GM18951 (cell line): ENCODE data around the gene LRRN2.

Experiments used
- POLR2A ChIP-seq: IDR thresholded peaks from 4 replicates; pipeline ENCODE4 v1.6.1; 2011; ENCODE audit warnings: mild to moderate bottlenecking; ENCODE audit not compliant: insufficient read length, insufficient read depth; ENCODE audit errors: extremely low read depth
- in situ Hi-C: fragments of 300-500 bp; cut with MboI; formaldehyde crosslinking; loops from one replicate; pipeline ENCODE4 v1.12.0; 2022; ENCODE audit warnings: low sequenced_read_pairs, mixed read lengths, inconsistent platforms; ENCODE audit not compliant: unreplicated experiment

Gene LRRN2

DNA sequence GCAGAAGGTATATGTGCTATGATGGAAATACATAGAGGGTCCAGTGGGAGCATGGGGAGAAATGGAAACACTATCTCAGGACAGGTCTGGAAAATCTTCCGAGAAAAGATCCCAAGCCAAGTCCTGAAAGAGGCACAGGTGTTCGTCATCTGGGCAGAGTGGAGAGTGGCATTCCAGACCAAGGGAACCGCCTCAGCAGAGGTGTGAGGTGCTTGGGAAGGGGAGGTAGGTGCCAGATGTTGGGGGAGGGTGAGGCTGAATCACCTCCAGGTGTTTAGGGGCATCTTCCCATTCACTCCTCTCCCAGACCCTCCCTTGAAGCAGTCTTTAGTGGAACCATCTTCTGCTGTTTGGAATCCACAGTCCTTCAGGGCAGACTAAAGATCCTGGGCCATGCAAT is 23.5 kb upstream of the LRRN2 start:
- in situ Hi-C loops, result no loop called here
- TF ChIP-seq POLR2A, result no peak

DNA sequence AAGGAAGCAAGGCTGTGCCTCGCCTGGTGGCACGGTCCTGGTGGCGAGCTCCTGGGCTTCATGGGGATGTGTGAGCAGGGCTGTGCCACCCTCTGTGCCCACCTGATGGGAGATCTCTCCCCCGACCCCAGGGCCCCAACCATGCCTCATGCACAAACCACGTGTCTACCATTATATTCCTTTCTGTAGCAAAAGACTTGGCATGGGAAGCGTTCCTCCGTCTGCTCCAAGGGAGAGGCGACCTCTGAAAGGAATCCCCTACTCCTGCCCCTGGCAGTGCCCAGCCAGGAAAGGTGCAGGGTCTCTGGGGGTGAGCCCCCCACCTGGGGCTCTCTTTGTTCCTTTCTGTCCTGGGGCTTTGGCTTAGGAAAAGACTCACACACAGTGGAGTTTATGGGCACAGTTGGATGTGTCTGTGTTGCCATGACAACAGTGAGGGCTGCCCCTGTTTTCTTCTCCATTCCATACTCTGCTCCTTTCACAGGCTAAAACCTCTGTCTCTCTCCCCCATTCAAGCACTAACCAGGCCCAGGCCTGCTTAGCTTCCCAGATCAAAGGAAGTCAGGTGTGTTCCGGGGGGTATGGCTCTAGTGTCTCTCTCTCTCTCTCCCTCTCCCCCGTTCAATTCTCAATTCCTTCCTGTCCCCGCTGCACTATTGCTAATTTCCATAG is 21.4 kb upstream of the LRRN2 start:
- in situ Hi-C loops, result no loop called here
- no peak for TF ChIP-seq POLR2A

DNA sequence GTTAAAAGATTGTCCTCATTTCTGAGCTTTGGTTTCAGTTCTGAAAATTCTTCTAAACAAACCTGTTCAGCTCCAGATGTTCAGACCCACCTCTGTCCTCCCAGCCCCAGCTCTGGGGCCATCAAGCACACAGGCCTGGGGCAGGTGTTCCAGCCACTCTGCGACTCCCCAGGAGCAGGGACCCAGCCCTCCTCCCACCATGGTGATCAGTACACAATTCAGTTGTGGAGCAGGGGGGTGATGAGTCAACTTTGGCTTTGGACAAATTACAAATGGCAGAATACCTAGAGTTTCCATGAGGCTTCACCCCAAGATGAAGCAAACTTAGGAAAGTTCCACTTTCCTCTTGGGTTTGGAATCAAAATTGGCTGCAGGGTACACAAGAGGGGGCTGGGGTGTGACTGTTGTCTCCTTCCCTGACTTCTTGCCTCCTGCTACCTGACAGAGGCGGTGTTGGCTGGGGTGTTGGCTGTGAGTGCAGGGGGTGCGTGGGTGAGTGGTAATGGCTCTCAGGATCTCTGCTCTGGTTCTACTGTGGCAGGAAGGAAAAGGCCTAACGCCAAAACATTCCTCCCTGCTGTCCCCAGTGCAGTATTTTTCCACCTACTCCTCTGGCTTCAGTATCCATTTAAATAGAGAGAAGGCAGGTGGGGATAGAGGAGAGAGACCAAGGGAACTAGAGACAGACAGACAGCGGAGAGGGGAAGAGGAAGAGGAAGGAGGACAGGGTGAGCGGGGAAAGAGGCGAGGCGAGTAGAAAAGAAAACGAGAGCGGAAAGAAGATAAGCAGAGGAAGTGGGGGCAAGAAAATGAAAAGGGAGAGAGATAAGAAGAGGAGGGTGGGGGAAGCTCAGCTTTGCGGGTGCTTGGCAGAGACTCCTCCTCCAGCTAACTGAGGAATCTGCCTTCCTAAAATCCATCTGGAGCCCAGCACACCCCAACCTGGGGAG is 20.6 kb upstream of the LRRN2 start:
- in situ Hi-C loops, result no loop called here

DNA sequence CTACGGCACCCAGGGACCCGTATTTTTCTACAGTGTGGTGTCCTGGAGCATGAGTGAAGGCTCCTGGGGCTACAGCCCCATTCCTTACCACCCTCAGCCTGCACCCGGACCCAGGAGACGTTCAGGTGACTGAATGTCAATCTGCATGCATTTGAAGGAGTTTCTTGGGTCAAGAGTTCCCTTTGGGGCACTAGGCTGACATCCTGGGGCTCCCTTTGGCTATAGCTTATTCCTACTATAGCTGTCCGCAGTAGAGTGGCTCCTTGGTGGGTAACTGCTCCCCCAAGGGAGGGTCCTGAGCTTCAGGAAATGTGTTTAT is 19.9 kb upstream of the LRRN2 start:
- in situ Hi-C loops, result no loop called here
- TF ChIP-seq POLR2A, result no peak

More for the DNA sequence above, 20.6 kb upstream of the LRRN2 start:
- no peak for TF ChIP-seq POLR2A

DNA sequence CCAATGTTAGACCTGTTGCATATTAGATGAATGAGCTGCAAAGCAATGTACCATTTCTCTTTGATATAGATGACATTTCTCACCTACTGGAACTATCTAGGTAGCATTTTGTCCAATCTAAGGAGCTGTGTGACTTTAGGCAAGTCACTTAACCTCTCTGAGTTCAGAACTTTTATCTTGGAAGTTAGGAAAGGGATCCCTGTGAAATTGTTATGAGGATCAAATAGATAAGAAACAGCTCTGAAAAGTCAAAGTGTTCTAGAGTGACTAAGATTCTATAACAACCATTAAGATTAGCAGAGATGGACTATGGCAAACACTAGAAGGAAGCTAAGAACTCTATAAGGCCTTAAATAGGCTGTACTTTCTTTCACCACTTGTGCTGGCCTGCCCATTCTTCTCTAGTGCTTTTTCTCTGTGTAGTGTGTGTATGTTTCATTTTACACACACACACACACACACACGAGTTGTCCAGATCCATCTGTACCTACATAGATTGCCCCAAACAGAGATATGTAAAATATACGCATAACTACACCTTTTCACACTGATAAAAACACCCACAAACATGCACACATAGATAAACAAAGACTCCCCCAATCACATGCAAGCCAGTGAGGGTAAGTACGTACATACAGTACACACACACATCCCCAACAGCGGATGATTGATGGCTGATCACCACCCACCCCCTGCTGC is 19.4 kb upstream of the LRRN2 start:
- TF ChIP-seq POLR2A, result no peak
- in situ Hi-C loops, result no loop called here

DNA sequence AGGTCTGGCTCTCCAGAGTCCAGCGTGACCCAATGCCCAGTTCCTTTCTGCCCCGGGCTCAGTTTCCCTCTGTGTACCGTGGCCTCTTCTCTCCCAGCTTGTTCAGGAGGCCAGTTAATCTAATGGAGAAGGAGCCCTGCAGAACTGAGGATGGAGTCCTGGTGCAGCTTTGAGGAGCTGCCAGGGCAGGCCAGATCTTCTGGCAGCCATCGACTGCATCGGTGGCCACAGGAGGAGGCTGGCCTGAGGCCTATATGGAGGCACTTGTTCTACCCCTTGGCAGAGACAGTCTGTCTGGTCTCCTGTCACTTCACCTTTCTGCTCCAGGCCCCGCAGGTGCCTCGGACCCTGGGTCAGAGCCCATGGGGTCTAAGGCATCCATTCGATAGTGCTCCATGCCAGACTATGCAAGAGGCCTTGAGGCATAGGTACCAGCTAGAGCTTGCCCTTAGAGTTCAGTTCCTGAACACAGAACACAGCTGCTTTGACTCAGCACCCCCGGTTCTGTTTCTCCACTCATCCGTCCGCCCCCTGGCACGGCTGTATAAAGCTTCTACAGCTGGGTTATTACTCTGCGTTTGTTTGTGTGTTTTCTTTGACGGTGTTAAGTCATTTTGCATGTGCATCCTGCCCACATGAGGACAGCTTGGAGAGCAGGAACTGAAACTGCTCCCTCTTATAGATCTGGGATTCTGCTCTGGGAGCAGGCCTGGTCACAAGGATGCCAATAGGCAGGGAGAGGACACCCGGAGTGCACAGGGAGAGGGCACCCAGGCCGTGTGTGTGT is 18.5 kb upstream of the LRRN2 start:
- no peak for TF ChIP-seq POLR2A
- in situ Hi-C loops, result no loop called here

DNA sequence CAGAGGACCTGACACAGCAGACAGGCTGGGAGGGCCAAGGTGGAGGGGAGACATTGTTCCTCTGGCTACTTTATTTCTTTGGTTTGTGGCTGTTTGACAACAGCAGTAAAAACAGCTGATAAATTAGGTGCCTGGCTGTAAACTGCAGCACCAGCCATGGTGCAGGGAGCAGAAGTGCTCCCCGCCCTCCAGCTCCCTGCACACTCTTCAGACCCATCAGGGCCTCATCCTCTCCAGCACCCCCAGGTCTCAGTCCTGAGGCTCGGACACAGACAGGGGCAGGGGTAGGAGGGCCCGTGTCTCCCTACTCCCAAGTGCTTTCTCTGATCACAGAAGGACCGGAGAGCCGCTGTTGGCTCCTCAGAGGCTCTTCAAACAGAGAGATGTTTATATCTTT is 17.7 kb upstream of the LRRN2 start:
- no peak for TF ChIP-seq POLR2A
- in situ Hi-C loops, result no loop called here

DNA sequence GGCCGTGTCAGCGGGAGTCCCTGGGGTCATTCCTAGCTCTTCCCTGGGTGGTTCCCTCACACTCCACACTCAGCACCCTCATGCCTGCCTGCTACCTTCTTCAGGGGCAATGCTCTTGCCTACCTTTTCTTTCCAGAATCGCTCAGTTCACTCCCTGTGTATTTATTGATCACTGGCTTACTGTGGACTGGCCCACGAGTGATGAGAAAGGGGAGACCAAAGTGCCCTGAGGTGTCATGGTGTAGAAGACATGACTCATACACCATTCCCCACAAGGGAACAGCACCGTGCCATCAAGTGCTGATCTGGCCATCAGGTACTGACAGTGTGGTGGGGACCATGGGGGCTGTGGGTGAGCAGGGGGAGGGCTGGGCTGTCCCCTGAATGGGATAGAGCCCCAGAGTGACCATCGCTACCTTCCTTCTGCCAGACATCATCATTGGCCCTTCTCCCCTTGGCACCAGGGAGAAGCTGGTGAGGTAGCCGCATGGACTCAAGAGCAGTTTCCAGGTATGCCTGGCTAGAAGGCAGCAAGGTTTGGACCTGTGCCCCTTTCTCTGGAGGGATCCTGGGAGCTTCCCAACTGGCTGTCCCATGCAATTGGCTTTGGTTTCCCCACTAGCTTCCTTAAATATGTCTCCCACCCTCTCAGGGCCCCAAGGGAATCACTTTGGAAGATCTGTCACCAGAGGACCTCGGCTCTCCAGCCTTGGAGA is 17.2 kb upstream of the LRRN2 start:
- in situ Hi-C loops, result no loop called here
- no peak for TF ChIP-seq POLR2A

DNA sequence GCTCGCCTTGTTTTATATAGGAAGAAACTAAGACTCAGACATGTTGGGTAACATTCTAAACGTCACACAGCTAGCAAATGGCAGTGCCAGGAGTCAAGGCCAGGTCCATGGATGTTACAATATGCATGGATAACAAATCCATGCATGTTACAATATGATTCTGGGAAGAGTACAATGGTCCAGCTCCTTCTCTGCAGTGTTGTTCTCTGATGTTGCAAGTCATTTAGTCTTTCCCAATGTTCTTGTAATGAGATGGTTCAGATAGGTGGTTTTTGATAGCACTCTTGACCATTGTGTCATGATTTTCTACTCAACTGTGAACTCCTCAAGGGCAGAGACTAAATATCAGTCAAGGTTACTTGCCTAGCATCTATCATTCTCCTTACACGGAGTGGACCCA is 15.7 kb upstream of the LRRN2 start:
- TF ChIP-seq POLR2A, result no peak
- in situ Hi-C loops, result no loop called here

DNA sequence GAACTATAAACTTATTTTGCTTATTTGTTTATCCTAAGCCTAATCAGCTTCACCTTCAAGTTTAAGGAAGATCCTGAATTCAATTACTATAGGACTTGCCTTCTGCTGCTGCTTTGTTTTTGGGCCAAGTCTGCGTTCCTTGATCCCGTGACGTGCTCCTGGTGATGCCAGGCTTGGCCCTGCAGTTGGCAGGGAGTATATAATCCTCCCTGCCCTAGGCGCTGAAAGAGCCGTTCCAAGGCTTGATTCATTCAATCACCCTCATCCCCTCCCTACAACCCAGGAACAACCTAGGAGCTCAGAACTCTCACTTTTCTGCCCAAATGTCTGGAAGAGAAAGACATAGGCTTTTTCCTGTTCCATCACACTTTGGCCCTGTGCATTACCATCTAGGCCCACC is 12.4 kb upstream of the LRRN2 start:
- in situ Hi-C loops, result no loop called here

DNA sequence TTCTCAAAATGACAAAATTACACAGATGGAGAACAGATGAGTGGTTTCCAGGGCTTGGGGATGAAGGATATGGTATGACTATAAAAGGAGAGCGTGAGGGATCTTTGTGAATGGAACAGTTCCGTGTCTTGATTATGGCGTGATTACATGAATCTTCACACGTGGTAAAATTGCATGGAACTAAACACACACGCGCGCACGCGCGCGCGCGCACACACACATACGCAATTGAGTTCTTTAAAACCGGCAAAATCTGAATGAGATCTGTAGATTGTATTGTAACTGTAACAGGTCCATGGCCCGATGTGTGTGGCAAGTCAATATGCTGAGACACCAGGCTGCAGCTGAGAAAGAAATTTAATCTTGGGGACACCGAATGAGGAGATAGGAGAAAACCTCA is 11.1 kb upstream of the LRRN2 start:
- in situ Hi-C loops, result no loop called here
- no peak for TF ChIP-seq POLR2A

More for the DNA sequence above, 12.4 kb upstream of the LRRN2 start:
- TF ChIP-seq POLR2A, result no peak

DNA sequence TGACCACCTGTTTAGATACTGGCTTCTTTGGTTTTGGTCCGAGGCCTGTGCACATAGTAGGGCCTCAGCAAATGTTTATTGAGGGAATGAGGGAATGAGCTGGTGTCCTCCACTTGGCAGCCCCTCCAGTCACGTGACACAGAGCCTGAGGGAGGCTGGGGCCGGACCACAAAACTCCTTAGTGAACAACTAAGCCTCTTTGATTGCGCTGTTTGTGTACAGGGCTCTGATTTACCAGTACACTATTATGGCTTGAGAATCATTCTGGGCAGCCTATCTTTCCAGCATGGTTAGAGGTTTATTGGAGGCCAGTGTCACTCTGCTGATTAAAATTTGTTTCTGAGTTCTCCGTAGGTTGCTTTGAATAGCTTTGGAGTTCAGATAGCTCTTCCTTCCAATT is 10.2 kb upstream of the LRRN2 start:
- no peak for TF ChIP-seq POLR2A
- in situ Hi-C loops, result no loop called here
